Measurements from ENCODE around the gene ACTL7A.
A peak's percentile ranks its signal among the peaks of the same experiment; 100 is the strongest.

Gene ACTL7A, protein sequence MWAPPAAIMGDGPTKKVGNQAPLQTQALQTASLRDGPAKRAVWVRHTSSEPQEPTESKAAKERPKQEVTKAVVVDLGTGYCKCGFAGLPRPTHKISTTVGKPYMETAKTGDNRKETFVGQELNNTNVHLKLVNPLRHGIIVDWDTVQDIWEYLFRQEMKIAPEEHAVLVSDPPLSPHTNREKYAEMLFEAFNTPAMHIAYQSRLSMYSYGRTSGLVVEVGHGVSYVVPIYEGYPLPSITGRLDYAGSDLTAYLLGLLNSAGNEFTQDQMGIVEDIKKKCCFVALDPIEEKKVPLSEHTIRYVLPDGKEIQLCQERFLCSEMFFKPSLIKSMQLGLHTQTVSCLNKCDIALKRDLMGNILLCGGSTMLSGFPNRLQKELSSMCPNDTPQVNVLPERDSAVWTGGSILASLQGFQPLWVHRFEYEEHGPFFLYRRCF

GRCh38 chr9:108861997-108862396, at the start of gene ACTL7A:
Gene ACTL7A, plus strand, starts transcription at chr9:108862266. Its CDS starts 57 bp downstream, at chr9:108862323.
- no peaks in the 10 kb centered on the region for H3K4me1 ChIP-seq (ENCODE audit: control insufficient read depth, insufficient read depth, low read length)
- no peak within 1 kb of the TSS for H3K4me3 ChIP-seq (ENCODE audit: low read depth, low read length)
- H3K27ac ChIP-seq (ENCODE audit: low read depth, low read length) = no peak within 1 kb of the TSS
- no peaks in the 10 kb centered on the region for H3K27me3 ChIP-seq (ENCODE audit: control insufficient read depth, insufficient read depth, low read length)
- H3K36me3 ChIP-seq (ENCODE audit: control insufficient read depth, insufficient read depth, low read length) = no peaks in the 10 kb centered on the region
- no peaks in the 10 kb centered on the region for H3K9me3 ChIP-seq (ENCODE audit: control insufficient read depth, insufficient read depth, low read length)
- H3K9ac ChIP-seq (ENCODE audit: low read depth, low read length) = no peak within 1 kb of the TSS

DNA sequence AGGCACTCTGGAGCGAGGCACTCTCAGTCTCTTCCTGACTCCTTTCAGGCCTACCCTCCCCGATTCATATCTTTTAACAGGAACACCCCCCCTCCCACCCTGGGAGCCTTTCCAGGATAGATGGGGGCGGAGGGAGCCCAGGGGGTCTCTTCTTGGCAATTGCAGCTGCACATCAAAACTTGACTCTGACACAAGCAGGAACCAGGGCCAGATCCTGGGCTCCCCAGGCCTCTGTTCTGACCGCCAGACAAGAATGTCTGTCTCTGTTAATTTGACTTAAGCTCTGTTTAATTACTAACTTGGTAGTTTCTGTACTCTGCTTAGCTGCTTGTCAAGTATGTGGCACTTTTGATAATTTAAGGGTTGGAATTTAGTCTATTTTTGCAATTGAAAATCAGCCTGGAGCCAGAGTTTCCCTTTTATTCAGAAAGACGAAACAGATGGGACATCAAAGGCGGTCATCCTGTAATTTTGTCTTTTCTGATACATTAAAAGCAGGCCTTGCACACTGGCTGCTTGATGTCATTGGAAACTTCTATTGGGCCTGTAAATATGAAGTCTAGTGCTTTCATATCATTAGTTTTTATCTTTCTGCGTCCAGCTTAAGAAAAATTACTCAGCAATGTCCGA, 49.6 kb upstream of the ACTL7A start:
- Histone ChIP-seq H3K9ac (ENCODE audit: low read depth, low read length) (no peak overlapping the region), H3K27ac (ENCODE audit: low read depth, low read length) (no peak overlapping the region), H3K36me3 (ENCODE audit: control insufficient read depth, insufficient read depth, low read length) (no peaks in the 10 kb centered on the region), H3K9me3 (ENCODE audit: control insufficient read depth, insufficient read depth, low read length) (no peaks in the 10 kb centered on the region), H3K4me1 (ENCODE audit: control insufficient read depth, insufficient read depth, low read length) (no peaks in the 10 kb centered on the region), H3K27me3 (ENCODE audit: control insufficient read depth, insufficient read depth, low read length) (no peaks in the 10 kb centered on the region), H3K4me3 (ENCODE audit: low read depth, low read length) (no peak overlapping the region)

DNA sequence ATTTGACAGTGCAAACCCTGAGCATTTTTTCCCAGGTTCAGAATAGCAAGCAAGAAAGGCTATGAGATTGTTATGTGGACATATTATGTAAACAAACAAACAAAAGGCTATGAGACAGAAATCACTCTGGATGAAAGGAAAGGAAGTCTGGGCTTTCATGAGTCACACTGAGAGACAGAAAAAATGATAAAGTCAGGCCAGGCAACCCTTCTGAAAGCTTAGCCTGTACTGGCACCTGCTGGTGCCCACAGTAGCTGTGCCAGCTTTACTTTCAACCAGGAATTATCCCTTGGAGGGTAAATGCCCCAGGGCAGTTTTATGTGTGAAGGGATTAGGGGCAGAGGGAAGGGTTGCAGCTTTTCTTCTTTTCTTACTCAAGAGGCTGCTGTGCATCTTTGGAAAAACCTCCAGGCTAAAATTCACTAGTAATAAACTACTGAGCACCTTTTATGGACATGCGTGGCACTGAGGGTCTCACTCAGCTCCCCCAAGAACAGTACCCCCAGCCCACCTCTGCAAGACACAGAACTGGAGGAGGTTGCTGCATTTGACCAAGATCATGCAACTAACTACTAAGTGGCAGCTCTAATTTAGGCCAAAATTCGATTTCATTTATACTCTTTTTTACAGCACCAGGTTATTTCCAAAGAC, 48.0 kb upstream of the ACTL7A start:
- H3K4me3 ChIP-seq (ENCODE audit: low read depth, low read length) = no peak overlapping the region
- no peak overlapping the region for H3K27ac ChIP-seq (ENCODE audit: low read depth, low read length)
- H3K9me3 ChIP-seq (ENCODE audit: control insufficient read depth, insufficient read depth, low read length) = no peaks in the 10 kb centered on the region
- H3K9ac ChIP-seq (ENCODE audit: low read depth, low read length) = no peak overlapping the region
- no peaks in the 10 kb centered on the region for H3K4me1 ChIP-seq (ENCODE audit: control insufficient read depth, insufficient read depth, low read length)
- H3K36me3 ChIP-seq (ENCODE audit: control insufficient read depth, insufficient read depth, low read length) = no peaks in the 10 kb centered on the region
- H3K27me3 ChIP-seq (ENCODE audit: control insufficient read depth, insufficient read depth, low read length) = no peaks in the 10 kb centered on the region

DNA sequence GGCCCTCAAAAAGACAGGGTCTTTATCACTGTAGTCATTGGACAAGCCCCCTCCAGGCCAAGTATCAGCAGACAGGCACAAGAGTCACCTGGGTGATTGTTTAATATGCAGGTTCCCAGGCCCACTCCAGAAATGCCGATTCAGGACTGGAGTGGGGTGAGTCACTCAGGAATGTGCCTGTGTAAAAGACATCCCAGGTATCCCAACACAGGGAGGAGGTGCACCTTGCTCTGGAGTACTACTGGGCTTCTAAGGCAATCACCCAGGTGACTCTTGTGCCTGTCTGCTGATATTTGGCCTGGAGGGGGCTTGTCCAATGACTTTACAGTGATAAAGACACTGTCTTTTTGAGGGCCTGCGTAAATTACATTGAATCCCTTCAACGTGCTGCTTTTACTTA, 46.9 kb upstream of the ACTL7A start:
- Histone ChIP-seq H3K27ac (ENCODE audit: low read depth, low read length) (no peak overlapping the region), H3K4me3 (ENCODE audit: low read depth, low read length) (no peak overlapping the region), H3K27me3 (ENCODE audit: control insufficient read depth, insufficient read depth, low read length) (no peaks in the 10 kb centered on the region), H3K9ac (ENCODE audit: low read depth, low read length) (no peak overlapping the region), H3K4me1 (ENCODE audit: control insufficient read depth, insufficient read depth, low read length) (no peaks in the 10 kb centered on the region), H3K9me3 (ENCODE audit: control insufficient read depth, insufficient read depth, low read length) (no peaks in the 10 kb centered on the region), H3K36me3 (ENCODE audit: control insufficient read depth, insufficient read depth, low read length) (no peaks in the 10 kb centered on the region)

DNA sequence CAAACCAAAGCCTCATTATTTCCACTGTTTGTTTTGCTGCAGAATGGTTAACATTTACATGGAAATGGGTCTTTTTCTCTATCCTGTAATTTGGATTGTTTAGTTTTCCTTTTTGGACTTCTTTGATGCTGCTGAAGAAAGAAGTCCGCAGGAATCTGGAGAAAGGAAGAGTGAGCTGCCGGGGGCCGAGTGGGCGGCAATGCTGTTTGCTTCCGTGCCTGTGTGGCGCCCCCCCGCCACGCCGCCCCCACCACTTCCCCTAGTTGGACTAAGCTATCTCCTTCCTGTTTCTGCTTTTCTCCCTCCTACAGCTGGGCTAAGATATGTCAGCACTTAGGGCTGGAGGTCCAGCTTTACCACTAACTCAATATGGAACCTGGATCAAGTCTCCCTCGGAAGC, 46.0 kb upstream of the ACTL7A start:
- Histone ChIP-seq H3K27ac (ENCODE audit: low read depth, low read length) (peak overlapping the region; percentile 28), H3K27me3 (ENCODE audit: control insufficient read depth, insufficient read depth, low read length) (no peaks in the 10 kb centered on the region), H3K4me1 (ENCODE audit: control insufficient read depth, insufficient read depth, low read length) (no peaks in the 10 kb centered on the region), H3K36me3 (ENCODE audit: control insufficient read depth, insufficient read depth, low read length) (no peaks in the 10 kb centered on the region), H3K9ac (ENCODE audit: low read depth, low read length) (no peak overlapping the region), H3K4me3 (ENCODE audit: low read depth, low read length) (no peak overlapping the region), H3K9me3 (ENCODE audit: control insufficient read depth, insufficient read depth, low read length) (no peaks in the 10 kb centered on the region)

DNA sequence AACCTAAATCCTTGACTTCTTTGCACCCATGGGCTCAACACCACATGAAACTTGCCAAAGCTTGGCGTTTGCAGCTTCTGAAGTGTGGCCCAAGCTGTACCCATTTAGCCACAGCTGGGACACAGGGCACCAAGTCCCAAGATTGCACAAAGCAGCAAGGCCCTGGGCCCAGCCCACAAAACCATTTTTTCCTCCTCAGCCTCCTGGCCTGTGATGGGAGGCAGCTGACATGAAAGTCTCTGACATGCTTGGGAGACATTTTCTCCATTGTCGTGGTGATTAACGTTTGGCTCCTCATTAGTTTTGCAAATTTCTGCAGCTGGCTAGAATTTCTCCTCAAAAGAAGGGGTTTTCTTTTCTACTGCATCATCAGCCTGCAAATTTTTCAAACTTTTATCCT, 38.2 kb upstream of the ACTL7A start:
- H3K4me3 ChIP-seq (ENCODE audit: low read depth, low read length) = no peak overlapping the region

GRCh38 chr9:108830272-108830671, 31.8 kb upstream of the ACTL7A start:
- Histone ChIP-seq H3K9ac (ENCODE audit: low read depth, low read length) (no peak overlapping the region), H3K9me3 (ENCODE audit: control insufficient read depth, insufficient read depth, low read length) (no peaks in the 10 kb centered on the region), H3K4me1 (ENCODE audit: control insufficient read depth, insufficient read depth, low read length) (no peaks in the 10 kb centered on the region), H3K36me3 (ENCODE audit: control insufficient read depth, insufficient read depth, low read length) (no peaks in the 10 kb centered on the region), H3K4me3 (ENCODE audit: low read depth, low read length) (no peak overlapping the region), H3K27me3 (ENCODE audit: control insufficient read depth, insufficient read depth, low read length) (no peaks in the 10 kb centered on the region), H3K27ac (ENCODE audit: low read depth, low read length) (no peak overlapping the region)

More for the DNA sequence above, 38.2 kb upstream of the ACTL7A start:
- H3K27me3 ChIP-seq (ENCODE audit: control insufficient read depth, insufficient read depth, low read length) = no peaks in the 10 kb centered on the region
- H3K9ac ChIP-seq (ENCODE audit: low read depth, low read length) = no peak overlapping the region
- H3K4me1 ChIP-seq (ENCODE audit: control insufficient read depth, insufficient read depth, low read length) = no peaks in the 10 kb centered on the region
- no peaks in the 10 kb centered on the region for H3K36me3 ChIP-seq (ENCODE audit: control insufficient read depth, insufficient read depth, low read length)
- H3K27ac ChIP-seq (ENCODE audit: low read depth, low read length) = no peak overlapping the region
- H3K9me3 ChIP-seq (ENCODE audit: control insufficient read depth, insufficient read depth, low read length) = peaks cover 10% of the 10 kb centered on the region

DNA sequence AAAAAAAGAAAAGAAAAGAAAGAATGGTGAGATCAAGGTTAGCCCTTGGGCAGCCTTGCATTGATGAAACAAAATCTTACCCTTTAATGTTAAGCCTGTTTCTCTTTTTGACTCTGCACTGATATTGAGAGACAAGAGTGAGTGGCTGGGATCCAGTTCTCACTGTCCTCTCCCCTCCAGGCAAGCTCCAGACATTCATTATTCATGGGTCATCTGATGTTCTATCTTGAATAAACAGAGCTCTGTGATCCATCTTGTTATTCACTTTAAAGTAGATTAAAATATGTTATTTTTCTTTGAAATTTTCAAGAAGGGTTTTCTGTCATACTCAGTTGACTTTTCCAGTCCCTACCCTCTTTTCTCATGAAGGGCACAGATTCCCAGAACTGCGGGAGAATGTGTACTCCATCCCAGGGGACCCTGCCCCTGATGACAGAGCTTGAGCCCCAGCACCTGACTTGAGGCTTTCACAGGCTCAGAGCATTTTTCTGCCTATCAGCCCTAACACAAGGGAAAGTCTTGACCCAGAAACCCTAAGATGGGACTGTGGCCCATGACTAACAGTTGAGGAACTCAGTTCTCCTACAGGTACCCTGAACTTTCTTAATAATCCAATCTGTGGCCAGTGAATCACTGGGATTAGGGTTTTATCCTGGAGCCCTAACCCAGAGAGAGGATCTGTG, 30.4 kb upstream of the ACTL7A start:
- Histone ChIP-seq H3K4me1 (ENCODE audit: control insufficient read depth, insufficient read depth, low read length) (peaks cover 9% of the 10 kb centered on the region; the same call in 1 of the 2 replicates), H3K27me3 (ENCODE audit: control insufficient read depth, insufficient read depth, low read length) (no peaks in the 10 kb centered on the region), H3K4me3 (ENCODE audit: low read depth, low read length) (no peak overlapping the region), H3K9ac (ENCODE audit: low read depth, low read length) (no peak overlapping the region), H3K9me3 (ENCODE audit: control insufficient read depth, insufficient read depth, low read length) (no peaks in the 10 kb centered on the region), H3K36me3 (ENCODE audit: control insufficient read depth, insufficient read depth, low read length) (no peaks in the 10 kb centered on the region), H3K27ac (ENCODE audit: low read depth, low read length) (no peak overlapping the region)

- no peak overlapping the region for H3K27ac ChIP-seq (ENCODE audit: low read depth, low read length)
- H3K4me3 ChIP-seq (ENCODE audit: low read depth, low read length) = no peak overlapping the region
- peaks cover 9% of the 10 kb centered on the region; the same call in 1 of the 2 replicates for H3K4me1 ChIP-seq (ENCODE audit: control insufficient read depth, insufficient read depth, low read length)
These were observed 29.9 kb upstream of the ACTL7A start for GRCh38 chr9:108832179-108832500.

GRCh38 chr9:108834959-108835665, 27.0 kb upstream of the ACTL7A start:
- Histone ChIP-seq H3K4me1 (ENCODE audit: control insufficient read depth, insufficient read depth, low read length) (peaks cover 9% of the 10 kb centered on the region; the same call in 1 of the 2 replicates), H3K4me3 (ENCODE audit: low read depth, low read length) (no peak overlapping the region), H3K27ac (ENCODE audit: low read depth, low read length) (no peak overlapping the region), H3K9me3 (ENCODE audit: control insufficient read depth, insufficient read depth, low read length) (no peaks in the 10 kb centered on the region), H3K9ac (ENCODE audit: low read depth, low read length) (no peak overlapping the region), H3K36me3 (ENCODE audit: control insufficient read depth, insufficient read depth, low read length) (no peaks in the 10 kb centered on the region), H3K27me3 (ENCODE audit: control insufficient read depth, insufficient read depth, low read length) (no peaks in the 10 kb centered on the region)

More at GRCh38 chr9:108832179-108832500, 29.9 kb upstream of the ACTL7A start:
- no peaks in the 10 kb centered on the region for H3K27me3 ChIP-seq (ENCODE audit: control insufficient read depth, insufficient read depth, low read length)
- no peak overlapping the region for H3K9ac ChIP-seq (ENCODE audit: low read depth, low read length)
- no peaks in the 10 kb centered on the region for H3K9me3 ChIP-seq (ENCODE audit: control insufficient read depth, insufficient read depth, low read length)
- no peaks in the 10 kb centered on the region for H3K36me3 ChIP-seq (ENCODE audit: control insufficient read depth, insufficient read depth, low read length)
